HL-60 (cell line): ENCODE results near the gene PDLIM5.

ENCODE experiments used
- DNase-seq, 2 experiments: peaks; one replicate each; pipeline ENCODE4 v3.0.0-alpha.2; 2010 to 2020; ENCODE audit warnings: low read depth in 1 of 2, low spot score in 1 of 2
- H3K27ac ChIP-seq: fragments of 250-450 bp; sonication (Bioruptor Pico); replicated peaks from 2 replicates; pipeline ENCODE4 v1.5.1; 2020; ENCODE audit warnings: mild to moderate bottlenecking, moderate library complexity
- H3K27me3 ChIP-seq: fragments of 250-450 bp; sonication (Bioruptor Pico); 2 replicates; pipeline ENCODE4 v1.5.1; 2021; ENCODE audit warnings: mild to moderate bottlenecking, moderate library complexity; ENCODE audit not compliant: insufficient read depth, poor library complexity, severe bottlenecking
- H3K4me3 ChIP-seq: replicated peaks from 2 replicates; pipeline ENCODE4 v1.5.1; 2011; ENCODE audit warnings: mild to moderate bottlenecking, control low read depth, low read length; ENCODE audit not compliant: insufficient read depth
- CTCF ChIP-seq: IDR thresholded peaks from one replicate; pipeline ENCODE4 v1.5.1; 2011; ENCODE audit warnings: low read length, control low read depth, inconsistent platforms; ENCODE audit not compliant: insufficient read depth
- GABPA ChIP-seq: IDR thresholded peaks from 2 replicates; pipeline ENCODE4 v1.6.1; 2012; ENCODE audit warnings: low read depth
- POLR2AphosphoS5 ChIP-seq: IDR thresholded peaks from 2 replicates; pipeline ENCODE4 v1.6.1; 2012; ENCODE audit warnings: low read depth
- REST ChIP-seq: IDR thresholded peaks from 2 replicates; pipeline ENCODE4 v1.6.1; 2012; ENCODE audit warnings: low read depth; ENCODE audit not compliant: insufficient replicate concordance
- SPI1 ChIP-seq: IDR thresholded peaks from 2 replicates; pipeline ENCODE4 v1.6.1; 2012; ENCODE audit warnings: low read depth, mild to moderate bottlenecking, borderline replicate concordance

The PDLIM5 gene

GRCh38 chr4:94439606-94440005, 12.1 kb upstream of the PDLIM5 start:
- no peak for TF ChIP-seq GABPA
- TF ChIP-seq REST = no peak
- no peak for TF ChIP-seq SPI1
- DNase-seq = no peak
- H3K27me3 ChIP-seq = no peaks in the 10 kb centered on the region

GRCh38 chr4:94441838-94442237, 9.9 kb upstream of the PDLIM5 start:
- no peak for DNase-seq
- H3K27ac ChIP-seq = no peak overlapping the region
- H3K4me3 ChIP-seq = no peak overlapping the region
- no peaks in the 10 kb centered on the region for H3K27me3 ChIP-seq
- TF ChIP-seq SPI1 (no peak), GABPA (no peak), POLR2AphosphoS5 (no peak), CTCF (no peak), REST (no peak)

More at GRCh38 chr4:94439606-94440005, 12.1 kb upstream of the PDLIM5 start:
- Histone ChIP-seq H3K27ac (no peak overlapping the region), H3K4me3 (no peak overlapping the region)

GRCh38 chr4:94442251-94442650, 9.5 kb upstream of the PDLIM5 start:
- H3K4me3 ChIP-seq = no peak overlapping the region
- H3K27ac ChIP-seq = no peak overlapping the region
- TF ChIP-seq CTCF = no peak
- no peak for TF ChIP-seq REST
- TF ChIP-seq SPI1 = no peak
- TF ChIP-seq GABPA = no peak
- TF ChIP-seq POLR2AphosphoS5 = no peak
- H3K27me3 ChIP-seq = no peaks in the 10 kb centered on the region
- DNase-seq = no peak

GRCh38 chr4:94446386-94446785, 5.4 kb upstream of the PDLIM5 start:
- Histone ChIP-seq H3K27ac (no peak overlapping the region), H3K4me3 (no peak overlapping the region), H3K27me3 (no peaks in the 10 kb centered on the region)
- DNase-seq = no peak
- TF ChIP-seq GABPA (no peak), CTCF (no peak), SPI1 (no peak), REST (no peak), POLR2AphosphoS5 (no peak)
